Ovary (tissue), 3 donors: ENCODE data around the gene PSMG4.

ENCODE experiments used
- EP300 ChIP-seq: sonication (generic); formaldehyde crosslinking; IDR thresholded peaks from one replicate; pipeline ENCODE4 v1.6.1; 2017; ENCODE audit warnings: antibody characterized with exemption
- TF ChIP-seq, protein P1 (sequence below), 3 donors: fragments of 450-650 bp in 2 of 3; fragments of 200-600 bp in 1 of 3; IDR thresholded peaks; one replicate each; pipeline versions ENCODE4 v1.5.1 to v1.8.0; 2016 to 2022; ENCODE audit warnings: antibody characterized with exemption in 3 of 3, mild to moderate bottlenecking in 1 of 3
- donor health status: DM: no; HTN: no; CAD: no.

DNA sequence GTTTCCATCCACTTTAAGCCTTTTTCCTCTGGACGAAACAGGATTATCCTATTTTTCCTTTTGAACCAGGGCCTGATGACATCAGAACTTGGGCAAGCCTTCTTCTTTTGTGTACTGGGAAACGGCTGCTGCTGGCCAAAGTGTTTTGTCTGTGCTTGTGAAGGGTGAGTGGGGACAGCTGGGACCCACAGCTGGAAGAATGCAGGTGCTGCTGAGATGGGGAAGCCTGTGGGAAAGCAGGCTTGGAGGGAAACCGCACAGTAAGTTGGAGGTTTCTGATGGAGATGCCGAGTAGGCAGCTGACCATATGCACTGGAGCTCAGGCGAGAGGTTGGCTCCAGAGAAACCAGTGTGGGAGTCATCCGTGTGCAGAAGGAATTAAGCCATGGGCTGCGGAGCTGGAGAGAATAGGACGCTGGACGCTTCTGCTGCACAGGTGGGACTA, 8.5 kb upstream of the PSMG4 start:
- TF ChIP-seq, protein P1, sequence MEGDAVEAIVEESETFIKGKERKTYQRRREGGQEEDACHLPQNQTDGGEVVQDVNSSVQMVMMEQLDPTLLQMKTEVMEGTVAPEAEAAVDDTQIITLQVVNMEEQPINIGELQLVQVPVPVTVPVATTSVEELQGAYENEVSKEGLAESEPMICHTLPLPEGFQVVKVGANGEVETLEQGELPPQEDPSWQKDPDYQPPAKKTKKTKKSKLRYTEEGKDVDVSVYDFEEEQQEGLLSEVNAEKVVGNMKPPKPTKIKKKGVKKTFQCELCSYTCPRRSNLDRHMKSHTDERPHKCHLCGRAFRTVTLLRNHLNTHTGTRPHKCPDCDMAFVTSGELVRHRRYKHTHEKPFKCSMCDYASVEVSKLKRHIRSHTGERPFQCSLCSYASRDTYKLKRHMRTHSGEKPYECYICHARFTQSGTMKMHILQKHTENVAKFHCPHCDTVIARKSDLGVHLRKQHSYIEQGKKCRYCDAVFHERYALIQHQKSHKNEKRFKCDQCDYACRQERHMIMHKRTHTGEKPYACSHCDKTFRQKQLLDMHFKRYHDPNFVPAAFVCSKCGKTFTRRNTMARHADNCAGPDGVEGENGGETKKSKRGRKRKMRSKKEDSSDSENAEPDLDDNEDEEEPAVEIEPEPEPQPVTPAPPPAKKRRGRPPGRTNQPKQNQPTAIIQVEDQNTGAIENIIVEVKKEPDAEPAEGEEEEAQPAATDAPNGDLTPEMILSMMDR (IDR thresholded peaks at IDR 0.05) = no peak
- no peak for TF ChIP-seq EP300
